HG03520 (cell line): ENCODE results near the gene AUTS2.

Source experiments
- ATAC-seq: cut with Tn5 transposase; IDR thresholded peaks from one replicate; pipeline ENCODE4 v1.9.1; 2021; ENCODE audit warnings: mild to moderate bottlenecking, moderate library complexity; ENCODE audit not compliant: unreplicated experiment

The AUTS2 gene

GRCh38 chr7:70319057-70319456 is 720.8 kb downstream of the AUTS2 start:
- no peak for ATAC-seq

- no peak for ATAC-seq
Observed at GRCh38 chr7:70321016-70321590, 722.8 kb downstream of the AUTS2 start.

- ATAC-seq: no peak
Observed at GRCh38 chr7:70322856-70323255, 724.6 kb downstream of the AUTS2 start.

GRCh38 chr7:70325509-70326101 is 727.3 kb downstream of the AUTS2 start:
- no peak for ATAC-seq

GRCh38 chr7:70334295-70334694 is 736.0 kb downstream of the AUTS2 start:
- ATAC-seq: no peak

- ATAC-seq: no peak
Observed at GRCh38 chr7:70334871-70335270, 736.6 kb downstream of the AUTS2 start.

- ATAC-seq: no peak
Observed at GRCh38 chr7:70336536-70336935, 738.3 kb downstream of the AUTS2 start.

GRCh38 chr7:70338015-70338414 is 739.7 kb downstream of the AUTS2 start:
- ATAC-seq: no peak

- no peak for ATAC-seq
Observed at GRCh38 chr7:70340236-70340635, 742.0 kb downstream of the AUTS2 start.

GRCh38 chr7:70341446-70341845 is 743.2 kb downstream of the AUTS2 start:
- ATAC-seq: no peak

- no peak for ATAC-seq
Observed at GRCh38 chr7:70343519-70343918, 745.2 kb downstream of the AUTS2 start.

GRCh38 chr7:70344726-70345125 is 746.5 kb downstream of the AUTS2 start:
- ATAC-seq: no peak

GRCh38 chr7:70346844-70347462 is 748.7 kb downstream of the AUTS2 start:
- ATAC-seq: no peak

- peak; percentile 87 for ATAC-seq
Observed at GRCh38 chr7:70347463-70348254, 749.4 kb downstream of the AUTS2 start.

GRCh38 chr7:70349031-70349430 is 750.8 kb downstream of the AUTS2 start:
- no peak for ATAC-seq

GRCh38 chr7:70349819-70350218 is 751.5 kb downstream of the AUTS2 start:
- ATAC-seq: no peak

- no peak for ATAC-seq
Observed at GRCh38 chr7:70352088-70352487, 753.8 kb downstream of the AUTS2 start.

- no peak for ATAC-seq
Observed at GRCh38 chr7:70352906-70353305, 754.6 kb downstream of the AUTS2 start.

- ATAC-seq: no peak
Observed at GRCh38 chr7:70353330-70353945, 755.2 kb downstream of the AUTS2 start.

- ATAC-seq: no peak
Observed at GRCh38 chr7:70353946-70354335, 755.7 kb downstream of the AUTS2 start.

- ATAC-seq: no peak
Observed at GRCh38 chr7:70354409-70355169, 756.3 kb downstream of the AUTS2 start.
